ENCODE measurements around the gene SBF2. TPM values are rescaled to one million over a fixed set of nuclear protein-coding genes. Genes with fewer than 3 reads are reported as not detected.

SBF2 gene
- total and polyA plus RNA-seq, 2 of the 13 experiments (the other 11 are each of a cell fraction or from before 2014, with no cell fraction given), result 24.0 to 45.8 TPM

- no peak for TF ChIP-seq ZXDC (CRISPR knock-in tag; IDR thresholded peaks at IDR 0.05)
- TF ChIP-seq, protein P1, sequence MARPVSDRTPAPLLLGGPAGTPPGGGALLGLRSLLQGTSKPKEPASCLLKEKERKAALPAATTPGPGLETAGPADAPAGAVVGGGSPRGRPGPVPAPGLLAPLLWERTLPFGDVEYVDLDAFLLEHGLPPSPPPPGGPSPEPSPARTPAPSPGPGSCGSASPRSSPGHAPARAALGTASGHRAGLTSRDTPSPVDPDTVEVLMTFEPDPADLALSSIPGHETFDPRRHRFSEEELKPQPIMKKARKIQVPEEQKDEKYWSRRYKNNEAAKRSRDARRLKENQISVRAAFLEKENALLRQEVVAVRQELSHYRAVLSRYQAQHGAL (CRISPR knock-in tag; IDR thresholded peaks at IDR 0.05; ENCODE audit: not compliant biosample characterization), result no peak
- no peak for TF ChIP-seq ZNF720 (CRISPR knock-in tag; IDR thresholded peaks at IDR 0.05)
- TF ChIP-seq, protein P2, sequence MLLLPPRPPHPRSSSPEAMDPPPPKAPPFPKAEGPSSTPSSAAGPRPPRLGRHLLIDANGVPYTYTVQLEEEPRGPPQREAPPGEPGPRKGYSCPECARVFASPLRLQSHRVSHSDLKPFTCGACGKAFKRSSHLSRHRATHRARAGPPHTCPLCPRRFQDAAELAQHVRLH (CRISPR knock-in tag; IDR thresholded peaks at IDR 0.05; ENCODE audit: borderline replicate concordance, low read depth), result 0 out of 2 replicates have a peak, but pooled peaks have one; percentile 20
- TF ChIP-seq SNAI1 (CRISPR knock-in tag; IDR thresholded peaks at IDR 0.05; ENCODE audit: borderline replicate concordance), result 0 out of 2 replicates have a peak, but pooled peaks have one; percentile 26
Observed at GRCh38 chr11:10302359-10302743, 8.3 kb upstream of the SBF2 start (continued).

DNA sequence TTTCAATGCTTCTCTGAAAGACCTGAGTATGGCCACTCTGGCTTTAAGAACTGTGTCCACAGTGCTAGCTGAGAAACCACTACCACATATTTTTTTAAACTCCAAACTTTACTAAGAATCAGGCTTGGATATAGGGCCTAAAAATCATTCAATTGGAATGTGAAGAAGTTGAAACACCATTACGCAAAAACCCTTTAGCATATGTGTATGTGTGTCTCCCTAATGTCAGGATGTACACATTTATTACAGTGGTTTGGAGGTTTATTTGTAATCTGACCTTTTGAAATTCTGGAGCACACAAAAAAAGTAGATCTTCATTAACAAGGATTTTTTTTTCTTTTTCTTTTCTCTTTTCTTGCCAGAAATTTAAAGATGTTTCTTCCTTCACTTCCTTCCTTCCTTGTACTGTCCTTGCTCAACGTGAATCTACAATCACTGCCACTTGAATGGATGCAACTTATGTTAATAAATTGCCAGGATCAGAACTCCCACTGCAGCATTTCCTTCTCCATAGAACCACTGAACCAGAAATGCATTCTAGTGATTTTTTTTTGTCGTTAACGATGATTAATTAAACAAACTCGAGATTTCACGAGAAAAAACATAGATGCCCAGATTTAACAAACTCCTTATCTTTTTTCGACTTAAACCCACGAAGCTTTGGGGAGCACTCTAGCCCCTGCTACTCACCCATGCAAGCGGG lies 7.8 kb upstream of the SBF2 start:
- Histone ChIP-seq H3K4me1 (ENCODE audit: insufficient read depth, low read length) (peaks cover 28% of the 10 kb centered on the region), H3K9me3 (ENCODE audit: low read length) (no peaks in the 10 kb centered on the region), H3K4me2 (ENCODE audit: low read depth, low read length) (peak overlapping the region; percentile 98), H3K36me3 (replicated peaks in 1 of 2; ENCODE audit: control insufficient read depth in 1 of 2, insufficient read depth in 2 of 2, low read length in 2 of 2) (no peaks in the 10 kb centered on the region), H3K79me2 (ENCODE audit: insufficient read depth, low read length) (peaks cover 34% of the 10 kb centered on the region), H4K20me1 (ENCODE audit: insufficient read depth, low read length) (no peaks in the 10 kb centered on the region; the same call in 1 of the 2 replicates), H3K27me3 (ENCODE audit: control insufficient read depth in 1 of 2, insufficient read depth in 2 of 2, low read length in 2 of 2) (no peaks in the 10 kb centered on the region; a peak in 1 of 5 replicates), H3K27ac (ENCODE audit: extremely low read length, insufficient read depth, low read length) (peak overlapping the region; percentile 92), H3K4me3 (replicated peaks in 1 of 3; ENCODE audit: insufficient read depth in 1 of 3, low read depth in 2 of 3, low read length in 3 of 3) (peak overlapping the region; percentile 79 to 88 (median 82)), H3K9ac (ENCODE audit: insufficient read depth, low read depth, low read length) (peak overlapping the region; percentile 91), H2AFZ (ENCODE audit: low read length) (no peak overlapping the region)
- intact Hi-C loops (cut with micrococcal nuclease; ENCODE audit: unreplicated experiment), result loop anchor here (2.0 kb wide), 2 partner anchors 13 to 93 kb away; no protein-coding TSS in a partner anchor
- ChIA-PET CTCF (ENCODE audit: low intra/inter-chr PET ratio, low total read pairs) (no interaction called here), POLR2A (interaction anchor here (1.3 to 5.0 kb wide), 6 partner anchors 12 to 543 kb away, joined by 4 to 221 read pairs (median 14); partner anchors contain the start of gene SBF2)
- ATAC-seq (no peak), FAIRE-seq (no peak), DNase-seq (ENCODE audit: low spot score) (no peak)
- no TSS peak for BruUV-seq (replicated peaks)
- in situ Hi-C loops (cut with HindIII; ENCODE audit: extremely low pct_ligation_motif_present, low pct_unique_long_range_greater_than_20kb), result loop anchor here (10.0 kb wide), 1 partner anchor 327 kb away; no protein-coding TSS in a partner anchor
- 24% methylated on average over 9 of the region's 9 CpGs for WGBS (ENCODE audit: low lambda C conversion rate)
- TF ChIP-seq TP53 (CRISPR knock-in tag; conservative IDR thresholded peaks at IDR 0.05) (no peak), ZNF343 (CRISPR knock-in tag; IDR thresholded peaks at IDR 0.05) (no peak), ZNF556 (CRISPR knock-in tag; IDR thresholded peaks at IDR 0.05; ENCODE audit: borderline replicate concordance) (no peak), TBL1XR1 (IDR thresholded peaks at IDR 0.05; ENCODE audit: borderline replicate concordance, low read length, partially characterized antibody) (no peak), ZNF329 (CRISPR knock-in tag; IDR thresholded peaks at IDR 0.05; ENCODE audit: low read depth) (no peak), ZBTB38 (CRISPR knock-in tag; IDR thresholded peaks at IDR 0.05) (peak; percentile 12; the same call in 1 of the 2 replicates), BRD4 (CRISPR knock-in tag; IDR thresholded peaks at IDR 0.05) (no peak), TARDBP (CRISPR knock-in tag; IDR thresholded peaks at IDR 0.05) (no peak), KLF9 (CRISPR knock-in tag; IDR thresholded peaks at IDR 0.05; ENCODE audit: low read depth) (no peak), NAIF1 (CRISPR knock-in tag; IDR thresholded peaks at IDR 0.05; ENCODE audit: borderline replicate concordance) (0 out of 2 replicates have a peak, but pooled peaks have one; percentile 9), ZSCAN22 (CRISPR knock-in tag; IDR thresholded peaks at IDR 0.05) (no peak)
- TF ChIP-seq, protein P3, sequence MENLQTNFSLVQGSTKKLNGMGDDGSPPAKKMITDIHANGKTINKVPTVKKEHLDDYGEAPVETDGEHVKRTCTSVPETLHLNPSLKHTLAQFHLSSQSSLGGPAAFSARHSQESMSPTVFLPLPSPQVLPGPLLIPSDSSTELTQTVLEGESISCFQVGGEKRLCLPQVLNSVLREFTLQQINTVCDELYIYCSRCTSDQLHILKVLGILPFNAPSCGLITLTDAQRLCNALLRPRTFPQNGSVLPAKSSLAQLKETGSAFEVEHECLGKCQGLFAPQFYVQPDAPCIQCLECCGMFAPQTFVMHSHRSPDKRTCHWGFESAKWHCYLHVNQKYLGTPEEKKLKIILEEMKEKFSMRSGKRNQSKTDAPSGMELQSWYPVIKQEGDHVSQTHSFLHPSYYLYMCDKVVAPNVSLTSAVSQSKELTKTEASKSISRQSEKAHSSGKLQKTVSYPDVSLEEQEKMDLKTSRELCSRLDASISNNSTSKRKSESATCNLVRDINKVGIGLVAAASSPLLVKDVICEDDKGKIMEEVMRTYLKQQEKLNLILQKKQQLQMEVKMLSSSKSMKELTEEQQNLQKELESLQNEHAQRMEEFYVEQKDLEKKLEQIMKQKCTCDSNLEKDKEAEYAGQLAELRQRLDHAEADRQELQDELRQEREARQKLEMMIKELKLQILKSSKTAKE (CRISPR knock-in tag; IDR thresholded peaks at IDR 0.05; ENCODE audit: borderline replicate concordance), result no peak
